ENCODE data around the gene ANAPC2. TPM values are rescaled to one million over a fixed set of nuclear protein-coding genes. Genes with fewer than 3 reads are reported as not detected.
A peak's percentile ranks its signal among the peaks of the same experiment; 100 is the strongest.

ANAPC2 gene
- total RNA-seq, 1 experiment from 2014 or later, result 80.9 TPM

DNA sequence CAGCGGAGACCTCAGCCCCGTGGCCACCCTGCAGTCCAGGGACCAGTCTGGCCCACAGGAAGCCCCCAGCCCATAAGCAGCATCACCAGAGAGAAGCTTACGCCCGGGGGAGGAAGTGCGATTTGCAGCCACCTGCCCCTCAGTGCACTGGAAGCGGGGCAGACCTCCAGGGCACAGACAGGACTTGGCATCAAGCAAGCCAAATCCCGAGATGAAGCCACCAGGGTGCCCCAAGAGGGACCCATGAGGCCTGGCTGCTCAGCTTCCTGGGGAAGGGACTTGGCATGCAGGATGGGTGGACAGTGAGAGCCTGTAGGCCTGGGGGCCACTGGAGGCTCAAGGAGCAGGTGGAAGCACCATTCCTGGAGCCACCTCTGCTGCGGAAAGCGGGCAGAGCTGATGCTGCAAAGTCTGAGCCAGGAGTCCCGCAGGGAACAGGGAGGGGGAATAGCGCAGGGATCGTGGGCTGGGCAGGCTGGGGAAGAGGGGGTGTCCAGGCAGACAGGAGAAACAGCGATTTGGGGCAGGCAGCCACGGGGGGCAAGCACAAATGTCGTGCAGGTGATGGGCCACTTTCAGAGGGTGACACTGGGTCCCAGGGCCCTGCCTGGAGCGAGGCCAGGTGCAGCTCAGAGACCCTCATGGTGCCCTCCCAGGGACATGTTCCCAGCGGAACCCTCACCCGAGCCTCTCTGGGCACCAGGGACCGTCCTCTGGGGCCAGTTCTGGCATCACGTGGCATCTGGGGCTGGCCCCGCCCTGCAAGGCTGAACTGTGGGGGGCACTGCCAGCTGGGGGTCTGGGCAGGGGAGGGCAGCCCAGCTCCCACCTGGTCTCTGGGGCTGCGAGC is 21.8 kb downstream of the ANAPC2 start:
- ATAC-seq, result no peak
- DNase-seq (ENCODE audit: low spot score), result no peak
- Mint-ChIP-seq H3K36me3 (no peaks in the 10 kb centered on the region), H3K4me1 (peaks cover 6% of the 10 kb centered on the region), H3K27ac (no peak overlapping the region), H3K4me3 (no peak overlapping the region), H3K9me3 (no peaks in the 10 kb centered on the region), H3K27me3 (ENCODE audit: low read depth) (peaks cover 80% of the 10 kb centered on the region)
- ChIA-PET POLR2A (interaction anchor here (0.9 kb wide), 1 partner anchor 26 kb away, joined by 5 read pairs; no protein-coding TSS in a partner anchor), CTCF (interaction anchor here (0.7 to 3.6 kb wide), 4 partner anchors 10 to 22 kb away, joined by 3 to 17 read pairs (median 4); partner anchors contain the start of genes ANAPC2 and SSNA1)
- TF ChIP-seq ZNF121 (CRISPR knock-in tag; IDR thresholded peaks at IDR 0.05) (no peak), EMX1 (CRISPR knock-in tag; IDR thresholded peaks at IDR 0.05) (no peak), ZNF219 (CRISPR knock-in tag; IDR thresholded peaks at IDR 0.05; ENCODE audit: borderline replicate concordance) (no peak), SOX15 (CRISPR knock-in tag; IDR thresholded peaks at IDR 0.05) (no peak), PRRX2 (CRISPR knock-in tag; IDR thresholded peaks at IDR 0.05) (no peak), TCF7 (CRISPR knock-in tag; IDR thresholded peaks at IDR 0.05; ENCODE audit: low read depth) (no peak), FOXJ3 (CRISPR knock-in tag; IDR thresholded peaks at IDR 0.05; ENCODE audit: borderline replicate concordance) (no peak)
- TF ChIP-seq, protein P1, sequence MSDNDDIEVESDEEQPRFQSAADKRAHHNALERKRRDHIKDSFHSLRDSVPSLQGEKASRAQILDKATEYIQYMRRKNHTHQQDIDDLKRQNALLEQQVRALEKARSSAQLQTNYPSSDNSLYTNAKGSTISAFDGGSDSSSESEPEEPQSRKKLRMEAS (CRISPR knock-in tag; IDR thresholded peaks at IDR 0.05), result no peak
- TF ChIP-seq, protein P2, sequence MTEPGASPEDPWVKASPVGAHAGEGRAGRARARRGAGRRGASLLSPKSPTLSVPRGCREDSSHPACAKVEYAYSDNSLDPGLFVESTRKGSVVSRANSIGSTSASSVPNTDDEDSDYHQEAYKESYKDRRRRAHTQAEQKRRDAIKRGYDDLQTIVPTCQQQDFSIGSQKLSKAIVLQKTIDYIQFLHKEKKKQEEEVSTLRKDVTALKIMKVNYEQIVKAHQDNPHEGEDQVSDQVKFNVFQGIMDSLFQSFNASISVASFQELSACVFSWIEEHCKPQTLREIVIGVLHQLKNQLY (CRISPR knock-in tag; IDR thresholded peaks at IDR 0.05), result no peak

DNA sequence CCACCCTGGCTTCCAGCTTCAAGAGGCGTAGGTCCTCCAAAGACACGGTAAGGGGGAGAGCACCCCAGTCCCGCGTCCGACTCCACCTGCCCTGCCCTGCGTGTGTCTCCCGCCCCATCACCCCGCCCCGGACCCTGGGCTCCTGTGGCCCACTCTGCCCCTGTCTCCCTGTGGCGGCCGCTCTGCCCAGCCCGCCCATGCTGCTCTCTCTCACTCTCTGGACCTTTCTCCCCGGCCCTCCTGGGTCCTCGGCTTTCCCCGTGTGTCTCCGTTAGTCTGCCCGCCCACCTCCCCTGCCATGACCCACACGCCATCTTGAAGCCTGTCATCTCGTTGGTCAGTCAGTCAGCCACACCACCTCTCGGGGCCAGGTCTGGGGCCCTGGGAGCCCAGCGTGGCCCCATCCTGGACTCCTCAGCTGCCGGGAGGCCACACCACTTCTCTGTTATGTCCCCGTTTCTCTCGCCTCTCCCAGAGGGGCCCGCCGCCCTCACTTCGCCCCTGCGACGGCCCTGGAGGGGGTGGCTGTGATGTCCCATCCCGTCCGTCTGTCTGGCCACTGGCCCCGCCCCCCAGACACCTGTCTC is 23.0 kb downstream of the ANAPC2 start:
- Mint-ChIP-seq H3K36me3 (no peaks in the 10 kb centered on the region), H3K9me3 (no peaks in the 10 kb centered on the region), H3K27me3 (ENCODE audit: low read depth) (peaks cover 75% of the 10 kb centered on the region), H3K4me1 (peaks cover 3% of the 10 kb centered on the region), H3K4me3 (no peak overlapping the region), H3K27ac (no peak overlapping the region)
- CTCF ChIA-PET, result interaction anchor here (0.5 to 3.6 kb wide), 3 partner anchors 11 to 52 kb away, joined by 3 to 17 read pairs (median 4); partner anchors contain the start of genes ANAPC2 and SSNA1
- TF ChIP-seq RELA (CRISPR knock-in tag; IDR thresholded peaks at IDR 0.05; ENCODE audit: borderline replicate concordance), result no peak
- TF ChIP-seq, protein P3, sequence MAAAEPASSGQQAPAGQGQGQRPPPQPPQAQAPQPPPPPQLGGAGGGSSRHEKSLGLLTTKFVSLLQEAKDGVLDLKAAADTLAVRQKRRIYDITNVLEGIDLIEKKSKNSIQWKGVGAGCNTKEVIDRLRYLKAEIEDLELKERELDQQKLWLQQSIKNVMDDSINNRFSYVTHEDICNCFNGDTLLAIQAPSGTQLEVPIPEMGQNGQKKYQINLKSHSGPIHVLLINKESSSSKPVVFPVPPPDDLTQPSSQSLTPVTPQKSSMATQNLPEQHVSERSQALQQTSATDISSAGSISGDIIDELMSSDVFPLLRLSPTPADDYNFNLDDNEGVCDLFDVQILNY (CRISPR knock-in tag; IDR thresholded peaks at IDR 0.05), result no peak
- no peak for TF ChIP-seq ETV6 (CRISPR knock-in tag; IDR thresholded peaks at IDR 0.05)
- TF ChIP-seq, protein P4, sequence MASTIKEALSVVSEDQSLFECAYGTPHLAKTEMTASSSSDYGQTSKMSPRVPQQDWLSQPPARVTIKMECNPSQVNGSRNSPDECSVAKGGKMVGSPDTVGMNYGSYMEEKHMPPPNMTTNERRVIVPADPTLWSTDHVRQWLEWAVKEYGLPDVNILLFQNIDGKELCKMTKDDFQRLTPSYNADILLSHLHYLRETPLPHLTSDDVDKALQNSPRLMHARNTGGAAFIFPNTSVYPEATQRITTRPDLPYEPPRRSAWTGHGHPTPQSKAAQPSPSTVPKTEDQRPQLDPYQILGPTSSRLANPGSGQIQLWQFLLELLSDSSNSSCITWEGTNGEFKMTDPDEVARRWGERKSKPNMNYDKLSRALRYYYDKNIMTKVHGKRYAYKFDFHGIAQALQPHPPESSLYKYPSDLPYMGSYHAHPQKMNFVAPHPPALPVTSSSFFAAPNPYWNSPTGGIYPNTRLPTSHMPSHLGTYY (CRISPR knock-in tag; IDR thresholded peaks at IDR 0.05), result no peak
- no peak for TF ChIP-seq ZNF121 (CRISPR knock-in tag; IDR thresholded peaks at IDR 0.05)
- TF ChIP-seq ZBTB21 (CRISPR knock-in tag; IDR thresholded peaks at IDR 0.05; ENCODE audit: borderline replicate concordance), result no peak
- TF ChIP-seq TCF7 (CRISPR knock-in tag; IDR thresholded peaks at IDR 0.05; ENCODE audit: low read depth), result no peak
- no peak for TF ChIP-seq TEAD1 (CRISPR knock-in tag; IDR thresholded peaks at IDR 0.05)
- no peak for TF ChIP-seq NFYB (CRISPR knock-in tag; conservative IDR thresholded peaks at IDR 0.05; ENCODE audit: low read depth)
- POLR2A ChIA-PET, result no interaction called here
- DNase-seq (ENCODE audit: low spot score) (no peak), ATAC-seq (no peak)

DNA sequence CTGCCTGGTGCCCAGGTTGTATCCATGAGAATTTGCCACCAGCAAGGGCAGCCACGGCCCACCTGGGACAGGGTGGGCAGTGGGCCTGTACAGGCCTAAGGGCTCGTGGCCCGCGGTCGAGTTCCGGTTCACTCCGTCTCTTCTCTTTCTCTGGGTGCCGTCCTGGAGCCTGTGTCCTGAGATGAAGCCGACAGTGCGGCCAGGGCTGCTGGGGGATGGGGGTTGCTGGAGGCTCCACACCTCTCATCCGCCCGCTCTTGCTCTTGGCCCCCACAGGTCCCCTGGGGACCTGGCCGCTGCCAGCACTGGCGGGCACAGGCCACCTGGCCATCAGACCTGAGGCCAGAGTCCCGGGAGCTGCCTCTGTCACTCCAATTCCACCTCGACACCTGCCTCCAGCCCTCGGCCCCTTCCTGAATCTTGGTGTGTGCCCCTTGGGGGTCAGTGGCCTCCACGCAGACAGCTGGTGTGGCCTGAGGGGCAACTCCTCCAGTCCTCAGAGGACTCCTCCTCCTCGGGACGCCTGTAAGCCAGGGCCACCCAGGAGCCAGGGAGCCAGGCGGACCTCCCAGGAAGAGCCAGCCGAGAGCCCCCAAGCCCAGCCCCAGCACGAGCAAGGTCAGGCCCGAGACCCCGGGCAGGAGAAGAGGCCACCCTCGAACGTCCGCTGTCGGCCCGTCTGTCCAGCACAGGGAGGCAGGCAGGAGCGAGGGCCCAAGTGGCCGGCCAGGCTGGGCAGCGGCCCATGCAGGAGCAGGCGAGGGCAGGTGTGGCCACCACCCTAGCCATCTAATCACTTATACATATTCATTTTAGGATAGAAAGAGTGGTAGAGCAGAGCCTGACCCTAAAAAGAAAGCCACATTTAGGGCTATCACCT is 23.8 kb downstream of the ANAPC2 start:
- H3K4me3 Mint-ChIP-seq, result no peak overlapping the region
- H3K4me1 Mint-ChIP-seq, result no peaks in the 10 kb centered on the region
- ATAC-seq (no peak), DNase-seq (ENCODE audit: low spot score) (no peak)
- POLR2A ChIA-PET, result no interaction called here
- H3K27me3 Mint-ChIP-seq (ENCODE audit: low read depth), result peaks cover 77% of the 10 kb centered on the region
- no peak overlapping the region for H3K27ac Mint-ChIP-seq
- TF ChIP-seq, protein P5, sequence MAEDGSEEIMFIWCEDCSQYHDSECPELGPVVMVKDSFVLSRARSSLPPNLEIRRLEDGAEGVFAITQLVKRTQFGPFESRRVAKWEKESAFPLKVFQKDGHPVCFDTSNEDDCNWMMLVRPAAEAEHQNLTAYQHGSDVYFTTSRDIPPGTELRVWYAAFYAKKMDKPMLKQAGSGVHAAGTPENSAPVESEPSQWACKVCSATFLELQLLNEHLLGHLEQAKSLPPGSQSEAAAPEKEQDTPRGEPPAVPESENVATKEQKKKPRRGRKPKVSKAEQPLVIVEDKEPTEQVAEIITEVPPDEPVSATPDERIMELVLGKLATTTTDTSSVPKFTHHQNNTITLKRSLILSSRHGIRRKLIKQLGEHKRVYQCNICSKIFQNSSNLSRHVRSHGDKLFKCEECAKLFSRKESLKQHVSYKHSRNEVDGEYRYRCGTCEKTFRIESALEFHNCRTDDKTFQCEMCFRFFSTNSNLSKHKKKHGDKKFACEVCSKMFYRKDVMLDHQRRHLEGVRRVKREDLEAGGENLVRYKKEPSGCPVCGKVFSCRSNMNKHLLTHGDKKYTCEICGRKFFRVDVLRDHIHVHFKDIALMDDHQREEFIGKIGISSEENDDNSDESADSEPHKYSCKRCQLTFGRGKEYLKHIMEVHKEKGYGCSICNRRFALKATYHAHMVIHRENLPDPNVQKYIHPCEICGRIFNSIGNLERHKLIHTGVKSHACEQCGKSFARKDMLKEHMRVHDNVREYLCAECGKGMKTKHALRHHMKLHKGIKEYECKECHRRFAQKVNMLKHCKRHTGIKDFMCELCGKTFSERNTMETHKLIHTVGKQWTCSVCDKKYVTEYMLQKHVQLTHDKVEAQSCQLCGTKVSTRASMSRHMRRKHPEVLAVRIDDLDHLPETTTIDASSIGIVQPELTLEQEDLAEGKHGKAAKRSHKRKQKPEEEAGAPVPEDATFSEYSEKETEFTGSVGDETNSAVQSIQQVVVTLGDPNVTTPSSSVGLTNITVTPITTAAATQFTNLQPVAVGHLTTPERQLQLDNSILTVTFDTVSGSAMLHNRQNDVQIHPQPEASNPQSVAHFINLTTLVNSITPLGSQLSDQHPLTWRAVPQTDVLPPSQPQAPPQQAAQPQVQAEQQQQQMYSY (CRISPR knock-in tag; IDR thresholded peaks at IDR 0.05), result peak; percentile 67
- TF ChIP-seq JAZF1 (CRISPR knock-in tag; IDR thresholded peaks at IDR 0.05), result no peak
- CTCF ChIA-PET, result no interaction called here
- H3K36me3 Mint-ChIP-seq, result no peaks in the 10 kb centered on the region
- no peaks in the 10 kb centered on the region for H3K9me3 Mint-ChIP-seq

Measured in WTC11 (cell line).